Activated CD4-positive, alpha-beta T cell treated with anti-CD3 and anti-CD28 coated beads, Interleukin-2, amount 10 ng/mL, durations not matched to agents 7 days and 5 days (primary cell): ENCODE results near the gene CCR2. TPM values are rescaled to one million over a fixed set of nuclear protein-coding genes. Genes with fewer than 3 reads are reported as not detected.
"Not testable (repeated sequence)": the region's sequence is repeated elsewhere in the genome, so short reads cannot be mapped to it uniquely, and the experiment has no call there.

Experiments
- CTCF ChIA-PET: fragments of 350-600 bp; sonication (Branson Sonifier 250); formaldehyde crosslinking; loops from one replicate; lab custom pipeline; 2021; ENCODE audit warnings: antibody characterized with exemption; lab: Charles Lee
- POLR2A ChIA-PET: fragments of 350-600 bp; sonication (Branson Sonifier 250); formaldehyde crosslinking; loops from one replicate; lab custom pipeline; 2021; ENCODE audit warnings: antibody characterized with exemption; lab: Charles Lee
- DNase-seq: peaks from one replicate; pipeline ENCODE4 v3.0.0-alpha.2; 2020
- H3K27ac Mint-ChIP-seq: one replicate; pipeline ENCODE4 v1.8.0; 2021; ENCODE audit warnings: mild to moderate bottlenecking, moderate library complexity, mixed read lengths
- H3K27me3 Mint-ChIP-seq: one replicate; pipeline ENCODE4 v1.8.0; 2021; ENCODE audit warnings: mixed read lengths
- H3K36me3 Mint-ChIP-seq: one replicate; pipeline ENCODE4 v1.8.0; 2021; ENCODE audit warnings: low read depth, mixed read lengths
- H3K4me1 Mint-ChIP-seq: one replicate; pipeline ENCODE4 v1.8.0; 2021; ENCODE audit warnings: mixed read lengths
- H3K4me3 Mint-ChIP-seq: one replicate; pipeline ENCODE4 v1.8.0; 2021; ENCODE audit warnings: mild to moderate bottlenecking, moderate library complexity, mixed read lengths
- H3K9me3 Mint-ChIP-seq: one replicate; pipeline ENCODE4 v1.8.0; 2021; ENCODE audit warnings: mixed read lengths
- total RNA-seq, 2 experiments: library from RNA; stranded (reverse); gene quantifications; one replicate each; pipeline ENCODE4 v1.2.3, GENCODE V29; 2021

The CCR2 gene
- total RNA-seq, 2 experiments from 2014 or later = 28.6 to 29.1 TPM

DNA sequence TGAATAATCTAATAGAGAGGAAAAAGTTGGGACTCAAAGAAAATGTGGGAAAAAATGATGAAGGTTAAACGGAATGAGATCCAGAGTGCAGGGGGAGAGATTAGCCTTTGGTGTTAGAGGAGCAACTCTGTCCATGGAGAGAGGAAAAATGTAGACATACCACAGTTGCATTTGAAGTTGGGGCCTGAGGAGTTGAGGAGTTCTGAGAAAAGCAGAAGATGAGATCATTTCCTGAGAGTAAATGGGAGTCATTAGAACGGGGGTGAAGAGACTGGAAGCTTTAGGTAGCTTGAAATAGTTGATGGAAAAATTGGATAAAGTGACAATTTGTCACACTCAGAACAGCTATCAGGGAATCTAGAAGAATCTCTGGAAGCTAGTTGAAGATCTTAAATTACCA lies 45.6 kb downstream of the CCR2 start:
- POLR2A ChIA-PET = no interaction called here
- CTCF ChIA-PET = interaction anchor here (1.1 to 1.5 kb wide), 4 partner anchors 18 to 49 kb away, joined by 3 to 4 read pairs (median 3); no protein-coding TSS in a partner anchor

DNA sequence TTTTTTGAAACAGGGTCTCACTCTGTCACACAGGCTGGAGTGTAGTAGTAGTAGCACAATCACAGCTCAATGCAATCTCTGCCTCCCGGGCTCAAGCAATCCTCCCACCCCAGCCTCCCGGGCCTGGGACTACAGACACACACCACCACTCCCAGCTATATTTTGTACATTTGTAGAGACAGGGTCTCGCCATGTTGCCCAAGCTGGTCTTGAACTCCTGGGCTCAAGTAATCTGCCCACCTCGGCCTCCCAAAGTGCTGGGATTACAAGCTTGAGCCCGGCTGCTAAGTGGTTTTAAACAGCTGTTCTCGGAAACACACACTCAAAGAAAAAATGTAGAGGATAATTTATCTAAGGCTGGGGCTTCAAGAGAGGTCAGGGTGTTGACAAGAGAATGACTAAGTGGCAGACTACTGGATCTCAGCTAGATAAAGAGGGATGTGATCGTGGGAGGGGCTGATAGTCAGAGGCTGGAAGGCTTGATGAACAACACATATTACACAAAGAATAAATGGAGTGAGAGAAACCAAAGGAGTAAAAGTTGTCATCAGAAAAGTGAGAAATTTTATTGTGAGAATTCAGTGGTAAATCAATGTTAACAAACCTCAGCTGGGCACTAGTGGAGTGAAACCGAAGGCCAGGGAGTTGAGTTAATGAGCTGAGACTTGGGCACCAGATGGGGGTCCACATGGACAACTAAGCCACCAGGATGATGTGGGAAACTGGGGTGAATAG lies 46.3 kb downstream of the CCR2 start:
- Mint-ChIP-seq H3K9me3 (peaks cover 4% of the 10 kb centered on the region), H3K4me1 (peaks cover 18% of the 10 kb centered on the region), H3K36me3 (no peaks in the 10 kb centered on the region), H3K27me3 (peaks cover 12% of the 10 kb centered on the region), H3K27ac (no peak overlapping the region), H3K4me3 (no peak overlapping the region)
- DNase-seq = no peak
- CTCF ChIA-PET = interaction anchor here (1.1 to 1.5 kb wide), 4 partner anchors 18 to 50 kb away, joined by 3 to 4 read pairs (median 3); no protein-coding TSS in a partner anchor
- POLR2A ChIA-PET = no interaction called here

More for the DNA sequence above, 45.6 kb downstream of the CCR2 start:
- peaks cover 18% of the 10 kb centered on the region for H3K4me1 Mint-ChIP-seq
- H3K36me3 Mint-ChIP-seq = no peaks in the 10 kb centered on the region
- H3K4me3 Mint-ChIP-seq = no peak overlapping the region
- peaks cover 4% of the 10 kb centered on the region for H3K9me3 Mint-ChIP-seq
- DNase-seq = no peak
- peaks cover 12% of the 10 kb centered on the region for H3K27me3 Mint-ChIP-seq
- H3K27ac Mint-ChIP-seq = no peak overlapping the region

- Mint-ChIP-seq H3K9me3 (peaks cover 4% of the 10 kb centered on the region), H3K4me1 (peaks cover 16% of the 10 kb centered on the region), H3K27ac (no peak overlapping the region), H3K36me3 (no peaks in the 10 kb centered on the region), H3K4me3 (no peak overlapping the region), H3K27me3 (peaks cover 12% of the 10 kb centered on the region)
- POLR2A ChIA-PET = no interaction called here
- CTCF ChIA-PET = no interaction called here
- DNase-seq = no peak
Measured at GRCh38 chr3:46400846-46401245, 46.9 kb downstream of the CCR2 start.

DNA sequence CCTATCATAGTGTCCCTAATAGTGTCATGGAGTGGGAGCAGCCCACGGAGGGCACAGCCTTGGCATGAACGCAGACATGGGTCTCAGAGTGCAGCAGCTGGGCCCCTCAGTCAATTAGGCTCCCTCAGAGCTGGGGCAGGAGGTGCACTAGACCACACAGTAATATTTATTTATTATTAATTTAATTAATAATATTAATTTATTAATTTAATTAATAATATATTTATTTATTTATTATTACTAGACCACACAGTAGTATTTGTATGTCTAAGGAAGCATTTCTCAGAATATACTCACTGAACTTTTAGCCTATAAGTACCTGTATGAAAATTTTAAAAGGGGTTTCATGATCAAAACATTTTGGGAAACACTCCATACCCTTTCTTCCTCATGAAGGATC lies 47.7 kb downstream of the CCR2 start:
- Mint-ChIP-seq H3K36me3 (no peaks in the 10 kb centered on the region), H3K27ac (no peak overlapping the region), H3K4me1 (peaks cover 14% of the 10 kb centered on the region), H3K9me3 (peaks cover 4% of the 10 kb centered on the region), H3K27me3 (peaks cover 12% of the 10 kb centered on the region), H3K4me3 (no peak overlapping the region)
- POLR2A ChIA-PET = no interaction called here
- CTCF ChIA-PET = no interaction called here
- no peak for DNase-seq

DNA sequence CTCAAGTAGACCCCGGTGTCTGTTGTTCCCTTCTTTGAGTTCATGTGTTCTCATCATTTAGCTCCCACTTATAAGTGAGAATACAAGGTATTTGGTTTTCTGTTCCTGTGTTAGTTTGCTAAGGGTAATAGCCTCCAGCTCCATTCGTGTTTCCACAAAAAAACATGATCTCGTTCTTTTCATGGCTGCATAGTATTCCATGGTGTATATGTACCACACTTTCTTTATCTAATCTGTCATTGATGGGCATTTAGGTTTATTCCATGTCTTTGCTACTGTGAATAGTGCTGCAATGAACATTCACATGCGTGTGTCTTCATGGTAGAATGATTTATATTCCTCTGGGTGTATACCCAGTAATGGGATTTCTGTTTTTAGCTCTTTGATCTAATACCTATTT lies 49.0 kb downstream of the CCR2 start:
- H3K4me3 Mint-ChIP-seq, H3K9me3 Mint-ChIP-seq, DNase-seq, H3K27me3 Mint-ChIP-seq, H3K36me3 Mint-ChIP-seq, POLR2A ChIA-PET, H3K27ac Mint-ChIP-seq: not testable (repeated sequence)
- CTCF ChIA-PET = interaction anchor here (1.5 to 1.7 kb wide), 2 partner anchors 33 to 135 kb away, joined by 3 to 4 read pairs; no protein-coding TSS in a partner anchor
- H3K4me1 Mint-ChIP-seq = peaks cover 18% of the 10 kb centered on the region

- H3K27ac Mint-ChIP-seq = no peak overlapping the region
- no peak overlapping the region for H3K4me3 Mint-ChIP-seq
- H3K4me1 Mint-ChIP-seq = peaks cover 40% of the 10 kb centered on the region
- POLR2A ChIA-PET = no interaction called here
- CTCF ChIA-PET = interaction anchor here (0.7 kb wide), 1 partner anchor 456 kb away, joined by 4 read pairs; no protein-coding TSS in a partner anchor
- peaks cover 12% of the 10 kb centered on the region for H3K36me3 Mint-ChIP-seq
- H3K9me3 Mint-ChIP-seq = peaks cover 3% of the 10 kb centered on the region
- DNase-seq = no peak
- peaks cover 7% of the 10 kb centered on the region for H3K27me3 Mint-ChIP-seq
Measured at GRCh38 chr3:46405301-46406019, 51.5 kb downstream of the CCR2 start.

GRCh38 chr3:46406443-46406787 lies 52.5 kb downstream of the CCR2 start:
- Mint-ChIP-seq H3K4me1 (peaks cover 40% of the 10 kb centered on the region), H3K36me3 (peaks cover 12% of the 10 kb centered on the region), H3K27ac (peak overlapping the region; percentile 93), H3K9me3 (peaks cover 3% of the 10 kb centered on the region), H3K4me3 (peak overlapping the region; percentile 77), H3K27me3 (peaks cover 7% of the 10 kb centered on the region)
- CTCF ChIA-PET = interaction anchor here (1.4 kb wide), 1 partner anchor 28 kb away, joined by 4 read pairs; no protein-coding TSS in a partner anchor
- POLR2A ChIA-PET = no interaction called here
- no peak for DNase-seq

DNA sequence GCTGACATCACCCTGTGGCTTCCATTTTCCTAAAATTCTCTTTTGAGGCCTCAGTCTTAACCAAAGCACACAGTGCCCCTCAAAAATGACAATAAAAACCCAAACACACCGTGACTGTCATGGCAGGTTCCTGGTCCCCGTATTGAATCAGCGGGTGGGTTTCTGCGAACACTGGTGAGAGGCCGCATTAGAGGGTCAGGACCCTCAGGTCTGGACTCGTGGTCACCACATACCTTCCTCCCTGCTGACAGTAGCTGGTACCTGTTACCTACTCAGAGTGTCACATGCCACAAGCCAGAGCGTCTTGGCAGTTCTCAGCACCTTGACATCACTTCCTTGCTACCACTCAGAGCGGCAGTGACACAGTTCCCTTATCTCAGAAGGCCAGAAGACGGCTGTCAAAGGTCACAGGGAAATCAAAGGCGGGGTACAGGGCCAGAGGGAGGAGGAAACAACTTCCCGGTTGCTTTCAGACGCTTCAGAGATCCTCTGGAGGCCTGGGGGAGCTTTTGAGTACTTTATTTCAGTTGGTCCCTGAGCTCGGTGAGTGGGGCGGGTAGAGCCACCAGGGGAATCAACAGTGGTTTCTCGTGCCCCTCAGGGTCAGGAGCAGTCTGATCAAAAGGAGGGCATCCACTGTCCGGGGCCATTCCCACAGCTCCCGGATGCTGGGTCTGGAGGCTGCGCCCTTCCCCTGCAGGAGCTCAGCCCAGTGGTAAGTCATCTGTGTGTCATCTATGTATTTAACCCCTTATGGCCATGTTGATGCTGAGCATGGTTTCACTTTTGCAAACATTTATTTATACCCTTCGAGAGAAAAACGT lies 53.1 kb downstream of the CCR2 start, which contains the start of the genes CCR5AS and CCRL2:
Gene CCR5AS, minus strand, starts transcription at position 279 of the 824 bp plus-strand sequence.
Gene CCRL2, plus strand, starts transcription at position 472 of the 824 bp plus-strand sequence. CDS start 821 bp downstream, outside the sequence.
- peaks cover 3% of the 10 kb centered on the region for H3K9me3 Mint-ChIP-seq
- POLR2A ChIA-PET = no interaction called here
- peaks cover 7% of the 10 kb centered on the region for H3K27me3 Mint-ChIP-seq

DNA sequence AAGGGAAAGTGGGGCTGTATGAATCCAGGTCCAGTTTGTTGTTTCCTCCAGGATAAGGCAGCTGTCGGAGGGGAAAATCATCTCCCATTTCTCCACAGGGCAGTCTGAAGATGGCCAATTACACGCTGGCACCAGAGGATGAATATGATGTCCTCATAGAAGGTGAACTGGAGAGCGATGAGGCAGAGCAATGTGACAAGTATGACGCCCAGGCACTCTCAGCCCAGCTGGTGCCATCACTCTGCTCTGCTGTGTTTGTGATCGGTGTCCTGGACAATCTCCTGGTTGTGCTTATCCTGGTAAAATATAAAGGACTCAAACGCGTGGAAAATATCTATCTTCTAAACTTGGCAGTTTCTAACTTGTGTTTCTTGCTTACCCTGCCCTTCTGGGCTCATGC lies 54.1 kb downstream of the CCR2 start:
- peaks cover 2% of the 10 kb centered on the region for H3K27me3 Mint-ChIP-seq
- POLR2A ChIA-PET = no interaction called here
- peak overlapping the region; percentile 93 for H3K27ac Mint-ChIP-seq
- H3K4me1 Mint-ChIP-seq = peaks cover 40% of the 10 kb centered on the region
- H3K36me3 Mint-ChIP-seq = peaks cover 12% of the 10 kb centered on the region
- no peak for DNase-seq
- H3K9me3 Mint-ChIP-seq = peaks cover under 1% of the 10 kb centered on the region
- H3K4me3 Mint-ChIP-seq = peak overlapping the region; percentile 77
- CTCF ChIA-PET = interaction anchor here (0.9 to 2.4 kb wide), 4 partner anchors 9 to 81 kb away, joined by 3 to 9 read pairs (median 6); no protein-coding TSS in a partner anchor

More for the DNA sequence above, 53.1 kb downstream of the CCR2 start, which contains the start of the genes CCR5AS and CCRL2:
- CTCF ChIA-PET = interaction anchor here (0.9 to 2.4 kb wide), 5 partner anchors 9 to 82 kb away, joined by 3 to 9 read pairs (median 5); no protein-coding TSS in a partner anchor
- Mint-ChIP-seq H3K27ac (peak within 1 kb of the TSS; percentile 93), H3K36me3 (peaks cover 12% of the 10 kb centered on the region), H3K4me3 (peak within 1 kb of the TSS; percentile 77), H3K4me1 (peaks cover 40% of the 10 kb centered on the region)
- peak; percentile 61 for DNase-seq

DNA sequence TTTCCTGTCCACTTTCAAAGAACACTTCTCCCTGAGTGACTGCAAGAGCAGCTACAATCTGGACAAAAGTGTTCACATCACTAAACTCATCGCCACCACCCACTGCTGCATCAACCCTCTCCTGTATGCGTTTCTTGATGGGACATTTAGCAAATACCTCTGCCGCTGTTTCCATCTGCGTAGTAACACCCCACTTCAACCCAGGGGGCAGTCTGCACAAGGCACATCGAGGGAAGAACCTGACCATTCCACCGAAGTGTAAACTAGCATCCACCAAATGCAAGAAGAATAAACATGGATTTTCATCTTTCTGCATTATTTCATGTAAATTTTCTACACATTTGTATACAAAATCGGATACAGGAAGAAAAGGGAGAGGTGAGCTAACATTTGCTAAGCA lies 54.9 kb downstream of the CCR2 start:
- POLR2A ChIA-PET = no interaction called here
- peaks cover 40% of the 10 kb centered on the region for H3K4me1 Mint-ChIP-seq
- no peaks in the 10 kb centered on the region for H3K27me3 Mint-ChIP-seq
- CTCF ChIA-PET = interaction anchor here (1.1 to 2.4 kb wide), 2 partner anchors 16 to 133 kb away, joined by 3 to 9 read pairs; no protein-coding TSS in a partner anchor
- H3K9me3 Mint-ChIP-seq = no peaks in the 10 kb centered on the region
- H3K36me3 Mint-ChIP-seq = peaks cover 12% of the 10 kb centered on the region
- H3K4me3 Mint-ChIP-seq = no peak overlapping the region
- no peak for DNase-seq
- H3K27ac Mint-ChIP-seq = no peak overlapping the region

- no peak for DNase-seq
- Mint-ChIP-seq H3K4me3 (no peak overlapping the region), H3K9me3 (no peaks in the 10 kb centered on the region), H3K27me3 (no peaks in the 10 kb centered on the region), H3K4me1 (peaks cover 40% of the 10 kb centered on the region), H3K36me3 (peaks cover 12% of the 10 kb centered on the region), H3K27ac (no peak overlapping the region)
- CTCF ChIA-PET = interaction anchor here (0.9 to 1.1 kb wide), 2 partner anchors 134 to 325 kb away, joined by 3 read pairs; no protein-coding TSS in a partner anchor
- POLR2A ChIA-PET = no interaction called here
Measured at GRCh38 chr3:46409739-46410489, 56.0 kb downstream of the CCR2 start.
